ENCODE measurements around the gene ZFP69B.
A peak's percentile ranks its signal among the peaks of the same experiment; 100 is the strongest.

- TF ChIP-seq, protein P1, sequence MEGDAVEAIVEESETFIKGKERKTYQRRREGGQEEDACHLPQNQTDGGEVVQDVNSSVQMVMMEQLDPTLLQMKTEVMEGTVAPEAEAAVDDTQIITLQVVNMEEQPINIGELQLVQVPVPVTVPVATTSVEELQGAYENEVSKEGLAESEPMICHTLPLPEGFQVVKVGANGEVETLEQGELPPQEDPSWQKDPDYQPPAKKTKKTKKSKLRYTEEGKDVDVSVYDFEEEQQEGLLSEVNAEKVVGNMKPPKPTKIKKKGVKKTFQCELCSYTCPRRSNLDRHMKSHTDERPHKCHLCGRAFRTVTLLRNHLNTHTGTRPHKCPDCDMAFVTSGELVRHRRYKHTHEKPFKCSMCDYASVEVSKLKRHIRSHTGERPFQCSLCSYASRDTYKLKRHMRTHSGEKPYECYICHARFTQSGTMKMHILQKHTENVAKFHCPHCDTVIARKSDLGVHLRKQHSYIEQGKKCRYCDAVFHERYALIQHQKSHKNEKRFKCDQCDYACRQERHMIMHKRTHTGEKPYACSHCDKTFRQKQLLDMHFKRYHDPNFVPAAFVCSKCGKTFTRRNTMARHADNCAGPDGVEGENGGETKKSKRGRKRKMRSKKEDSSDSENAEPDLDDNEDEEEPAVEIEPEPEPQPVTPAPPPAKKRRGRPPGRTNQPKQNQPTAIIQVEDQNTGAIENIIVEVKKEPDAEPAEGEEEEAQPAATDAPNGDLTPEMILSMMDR (conservative IDR thresholded peaks at IDR 0.05), result peak; percentile 76
- no peak for TF ChIP-seq EZH2 (IDR thresholded peaks at IDR 0.05; ENCODE audit: low read depth)
Measured at GRCh38 chr1:40438391-40439015, 11.8 kb upstream of the ZFP69B start.

Data from PC-9 (cell line).